Mesenchymal stem cell (in vitro differentiated cells and primary cell): ENCODE results near the gene GABRP.
A peak's percentile ranks its signal among the peaks of the same experiment; 100 is the strongest.

Source experiments
- DNase-seq: peaks from one replicate; pipeline ENCODE4 v3.0.0-alpha.2; 2013
- H2AFZ ChIP-seq: one replicate; pipeline ENCODE4 v1.6.1; 2013; ENCODE audit warnings: low read depth, mild to moderate bottlenecking, control low read depth, inconsistent platforms, low read length, moderate library complexity
- H2AK5ac ChIP-seq: 2 replicates; pipeline ENCODE4 v1.6.1; 2013; ENCODE audit warnings: low read length, moderate library complexity, mild to moderate bottlenecking, inconsistent platforms; ENCODE audit not compliant: severe bottlenecking
- H2BK120ac ChIP-seq: one replicate; pipeline ENCODE4 v1.6.1; 2013; ENCODE audit warnings: low read depth, mild to moderate bottlenecking, inconsistent platforms, low read length, moderate library complexity
- H2BK12ac ChIP-seq, 2 experiments: one replicate each; pipeline ENCODE4 v1.6.1; 2013; ENCODE audit warnings: inconsistent platforms in 2 of 2, low read length in 2 of 2, mild to moderate bottlenecking in 2 of 2, moderate library complexity in 2 of 2, control low read depth in 1 of 2
- H2BK15ac ChIP-seq: one replicate; pipeline ENCODE4 v1.6.1; 2013; ENCODE audit warnings: mild to moderate bottlenecking, low read depth, inconsistent platforms; ENCODE audit not compliant: poor library complexity, severe bottlenecking
- H2BK5ac ChIP-seq: 2 replicates; pipeline ENCODE4 v1.6.1; 2013; ENCODE audit warnings: low read depth, mild to moderate bottlenecking, low read length, control low read depth, inconsistent platforms; ENCODE audit not compliant: poor library complexity, severe bottlenecking
- H3K14ac ChIP-seq, 2 experiments: one replicate each; pipeline ENCODE4 v1.6.1; 2013; ENCODE audit warnings: inconsistent platforms in 2 of 2, low read length in 2 of 2, control low read depth in 1 of 2, mild to moderate bottlenecking in 1 of 2, moderate library complexity in 1 of 2
- H3K18ac ChIP-seq, 2 experiments: one replicate each; pipeline ENCODE4 v1.6.1; 2013; ENCODE audit warnings: inconsistent platforms in 2 of 2, low read length in 2 of 2, control low read depth in 1 of 2, low read depth in 1 of 2, mild to moderate bottlenecking in 1 of 2
- H3K23ac ChIP-seq, 2 experiments: one replicate each; pipeline ENCODE4 v1.6.1; 2013; ENCODE audit warnings: inconsistent platforms in 2 of 2, low read length in 2 of 2, mild to moderate bottlenecking in 2 of 2, moderate library complexity in 2 of 2, control low read depth in 1 of 2
- H3K27ac ChIP-seq: 2 replicates; pipeline ENCODE4 v1.5.1; 2013; ENCODE audit warnings: mild to moderate bottlenecking, moderate library complexity, low read length, control low read depth, inconsistent platforms; ENCODE audit not compliant: poor library complexity, severe bottlenecking
- H3K27me3 ChIP-seq, 2 experiments: 2 replicates each; pipeline versions ENCODE4 v1.6.1 to v1.7.0; 2013; ENCODE audit warnings: low read length in 2 of 2, mild to moderate bottlenecking in 2 of 2, moderate library complexity in 2 of 2, control low read depth in 1 of 2, inconsistent platforms in 1 of 2; ENCODE audit not compliant: control insufficient read depth in 1 of 2, insufficient read depth in 1 of 2
- H3K36me3 ChIP-seq, 2 experiments: 2 replicates each; pipeline versions ENCODE4 v1.6.1 to v1.7.0; 2013; ENCODE audit warnings: low read length in 2 of 2, control low read depth in 1 of 2, inconsistent platforms in 1 of 2, low read depth in 1 of 2, mild to moderate bottlenecking in 1 of 2; ENCODE audit not compliant: insufficient read depth in 2 of 2, control insufficient read depth in 1 of 2
- H3K4ac ChIP-seq, 2 experiments: one replicate each; pipeline ENCODE4 v1.6.1; 2013; ENCODE audit warnings: inconsistent platforms in 2 of 2, low read length in 2 of 2, mild to moderate bottlenecking in 2 of 2, moderate library complexity in 2 of 2, control low read depth in 1 of 2, low read depth in 1 of 2
- H3K4me1 ChIP-seq: 2 replicates; pipeline ENCODE4 v1.6.1; 2013; ENCODE audit warnings: low read depth, low read length, control low read depth; ENCODE audit not compliant: control insufficient read depth, insufficient read depth
- H3K4me2 ChIP-seq: 2 replicates; pipeline ENCODE4 v1.6.1; 2013; ENCODE audit warnings: low read length, mild to moderate bottlenecking, inconsistent platforms; ENCODE audit not compliant: poor library complexity, severe bottlenecking
- H3K4me3 ChIP-seq, 2 experiments: 2 replicates each; pipeline versions ENCODE4 v1.5.1 to v1.7.0; 2013; ENCODE audit warnings: low read length in 2 of 2, mild to moderate bottlenecking in 2 of 2, control low read depth in 1 of 2, low read depth in 1 of 2; ENCODE audit not compliant: insufficient read depth in 1 of 2
- H3K79me1 ChIP-seq: replicated peaks from 2 replicates; pipeline ENCODE4 v1.6.1; 2013; ENCODE audit warnings: mild to moderate bottlenecking, control low read depth, low read length, inconsistent platforms; ENCODE audit not compliant: poor library complexity, severe bottlenecking
- H3K9ac ChIP-seq: 2 replicates; pipeline ENCODE4 v1.7.0; 2013; ENCODE audit warnings: mild to moderate bottlenecking, low read length, moderate library complexity
- H3K9me3 ChIP-seq: 2 replicates; pipeline ENCODE4 v1.7.0; 2013; ENCODE audit warnings: mild to moderate bottlenecking, low read length; ENCODE audit not compliant: control insufficient read depth
- H4K8ac ChIP-seq: one replicate; pipeline ENCODE4 v1.6.1; 2013; ENCODE audit warnings: inconsistent platforms, mild to moderate bottlenecking, low read length, moderate library complexity
- H4K91ac ChIP-seq: one replicate; pipeline ENCODE4 v1.6.1; 2013; ENCODE audit warnings: mild to moderate bottlenecking, low read length, inconsistent platforms
- WGBS: methylation state at CpG from one replicate; pipeline ENCODE4 v1.1.7; 2013; ENCODE audit warnings: mixed read lengths; 5-methylcytosine and 5-hydroxymethylcytosine counted together

GABRP gene

GRCh38 chr5:170755679-170756456 is 27.7 kb upstream of the GABRP start:
- Histone ChIP-seq H3K9me3 (no peaks in the 10 kb centered on the region), H3K4me3 (no peak overlapping the region), H3K23ac (no peak overlapping the region), H3K9ac (no peak overlapping the region), H2BK12ac (no peak overlapping the region), H3K79me1 (no peaks in the 10 kb centered on the region), H3K36me3 (no peaks in the 10 kb centered on the region), H3K18ac (no peak overlapping the region), H2BK15ac (no peak overlapping the region), H3K27me3 (peaks cover 19 to 30% of the 10 kb centered on the region in 2 experiments), H2BK5ac (no peak overlapping the region), H3K27ac (no peak overlapping the region), H3K4ac (no peak overlapping the region), H4K8ac (no peak overlapping the region), H3K4me1 (peaks cover 7% of the 10 kb centered on the region), H3K4me2 (no peak overlapping the region), H2AFZ (no peak overlapping the region), H2BK120ac (no peak overlapping the region), H2AK5ac (no peak overlapping the region), H3K14ac (no peak overlapping the region), H4K91ac (no peak overlapping the region)
- DNase-seq, result no peak
- WGBS, result 92% methylated on average over 6 of the region's 7 CpGs

DNA sequence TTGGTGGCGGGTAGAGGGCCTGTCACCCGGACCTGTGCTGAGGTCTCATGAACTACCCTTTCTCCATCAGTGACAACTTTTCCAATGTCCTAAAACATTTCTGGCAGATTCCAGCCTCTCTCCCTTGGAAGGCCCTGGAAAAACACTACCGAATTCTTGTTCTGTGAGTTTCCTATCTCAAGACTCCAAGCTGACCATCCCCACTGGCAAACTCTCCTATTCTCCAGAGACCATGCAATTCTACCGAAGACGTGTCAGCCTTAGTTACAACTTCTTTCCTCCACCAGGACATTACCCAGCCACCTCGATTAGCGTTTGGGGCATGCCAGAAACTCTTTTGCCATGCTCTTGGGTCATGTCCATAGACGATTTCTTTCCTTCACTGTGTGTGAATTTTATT is 26.8 kb upstream of the GABRP start:
- no peaks in the 10 kb centered on the region for H3K36me3 ChIP-seq
- peak overlapping the region; percentile 26 for H3K27ac ChIP-seq
- no peak overlapping the region for H2AK5ac ChIP-seq
- H3K23ac ChIP-seq, result no peak overlapping the region
- H3K18ac ChIP-seq, result no peak overlapping the region
- no peak overlapping the region for H3K4ac ChIP-seq
- no peak overlapping the region for H2BK5ac ChIP-seq
- peaks cover 20 to 21% of the 10 kb centered on the region in 2 experiments for H3K27me3 ChIP-seq
- H3K4me1 ChIP-seq, result peaks cover 7% of the 10 kb centered on the region
- no peak overlapping the region for H3K4me3 ChIP-seq
- no peaks in the 10 kb centered on the region for H3K9me3 ChIP-seq
- no peak overlapping the region for H2BK120ac ChIP-seq
- H3K14ac ChIP-seq, result no peak overlapping the region
- no peak overlapping the region for H2BK12ac ChIP-seq
- H3K4me2 ChIP-seq, result no peak overlapping the region
- 89% methylated on average over 8 of the region's 8 CpGs for WGBS
- H3K9ac ChIP-seq, result no peak overlapping the region
- DNase-seq, result no peak
- no peak overlapping the region for H4K8ac ChIP-seq
- no peak overlapping the region for H2AFZ ChIP-seq
- H3K79me1 ChIP-seq, result no peaks in the 10 kb centered on the region
- H4K91ac ChIP-seq, result no peak overlapping the region
- H2BK15ac ChIP-seq, result no peak overlapping the region

DNA sequence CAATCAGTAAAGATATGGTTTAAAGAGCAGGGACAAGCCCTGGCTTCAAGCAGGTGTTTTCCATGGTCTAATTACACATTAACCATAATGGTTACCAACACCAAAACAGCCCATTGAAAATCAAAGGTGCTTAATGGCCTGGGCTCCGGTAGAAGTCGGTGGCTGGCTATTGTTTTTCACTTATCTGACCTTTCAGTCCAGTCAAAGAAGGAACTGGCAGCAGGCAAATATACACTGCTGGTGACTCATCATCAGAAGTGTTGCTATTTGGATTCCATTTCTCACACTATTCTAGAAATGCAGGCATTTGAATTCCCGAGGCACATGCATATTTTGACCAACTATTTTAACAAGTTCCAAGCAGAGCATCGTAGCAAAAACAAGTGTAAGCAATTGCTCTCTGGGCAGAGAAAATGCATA is 26.3 kb upstream of the GABRP start:
- H2BK5ac ChIP-seq, result no peak overlapping the region
- H3K27me3 ChIP-seq, result peaks cover 19 to 21% of the 10 kb centered on the region in 2 experiments
- H2AK5ac ChIP-seq, result no peak overlapping the region
- H4K91ac ChIP-seq, result no peak overlapping the region
- no peak overlapping the region for H3K4me3 ChIP-seq
- H3K18ac ChIP-seq, result no peak overlapping the region
- H3K4me1 ChIP-seq, result peaks cover 7% of the 10 kb centered on the region
- H3K27ac ChIP-seq, result peak overlapping the region; percentile 26
- no peak overlapping the region for H2BK120ac ChIP-seq
- H3K4ac ChIP-seq, result no peak overlapping the region
- H3K4me2 ChIP-seq, result peak overlapping the region; percentile 18
- H3K79me1 ChIP-seq, result no peaks in the 10 kb centered on the region
- no peak overlapping the region for H2BK12ac ChIP-seq
- no peaks in the 10 kb centered on the region for H3K36me3 ChIP-seq
- peak; percentile 35 for DNase-seq
- no peak overlapping the region for H4K8ac ChIP-seq
- no peak overlapping the region for H3K14ac ChIP-seq
- 27% methylated on average over 3 of the region's 4 CpGs for WGBS
- H2BK15ac ChIP-seq, result no peak overlapping the region
- no peak overlapping the region for H2AFZ ChIP-seq
- H3K9me3 ChIP-seq, result no peaks in the 10 kb centered on the region
- no peak overlapping the region for H3K9ac ChIP-seq
- no peak overlapping the region for H3K23ac ChIP-seq

GRCh38 chr5:170757669-170758068 is 25.9 kb upstream of the GABRP start:
- Histone ChIP-seq H3K4me1 (peaks cover 7% of the 10 kb centered on the region), H3K14ac (no peak overlapping the region), H2BK120ac (no peak overlapping the region), H3K9me3 (no peaks in the 10 kb centered on the region), H4K91ac (no peak overlapping the region), H2BK15ac (no peak overlapping the region), H3K9ac (no peak overlapping the region), H3K18ac (no peak overlapping the region), H3K4me3 (no peak overlapping the region), H2AK5ac (no peak overlapping the region), H3K79me1 (no peaks in the 10 kb centered on the region), H4K8ac (no peak overlapping the region), H2BK12ac (no peak overlapping the region), H2BK5ac (no peak overlapping the region), H3K27me3 (peaks cover 14 to 16% of the 10 kb centered on the region in 2 experiments), H3K23ac (no peak overlapping the region), H3K4ac (no peak overlapping the region), H3K36me3 (no peaks in the 10 kb centered on the region), H3K27ac (peak overlapping the region; percentile 22), H2AFZ (no peak overlapping the region), H3K4me2 (peak overlapping the region; percentile 25)
- no peak for DNase-seq
- WGBS, result 93% methylated on average over 2 of the region's 2 CpGs
